CD4-positive, alpha-beta T cell (primary cell): Measurements from ENCODE around the gene FYN. TPM values are rescaled to one million over a fixed set of nuclear protein-coding genes. Genes with fewer than 3 reads are reported as not detected.

ENCODE experiments used
- ATAC-seq: fragments of 200-7000 bp; cut with Tn5 transposase; one replicate; pipeline ENCODE4 v1.10.0; 2022; ENCODE audit warnings: mild to moderate bottlenecking; ENCODE audit not compliant: poor library complexity
- CTCF ChIA-PET: fragments of 350-600 bp; sonication (Branson Sonifier 250); formaldehyde crosslinking; loops from one replicate; lab custom pipeline; 2021; ENCODE audit warnings: antibody characterized with exemption, inconsistent platforms; lab: Charles Lee
- POLR2A ChIA-PET: fragments of 350-600 bp; sonication (Branson Sonifier 250); formaldehyde crosslinking; loops from one replicate; lab custom pipeline; 2021; ENCODE audit warnings: antibody characterized with exemption, inconsistent platforms; lab: Charles Lee
- DNase-seq, 14 experiments: peaks; one replicate each; pipeline ENCODE4 v3.0.0-alpha.2; 2013 to 2020; ENCODE audit warnings: mixed read lengths in 2 of 14
- H3K27ac ChIP-seq, 2 donors: one replicate each; pipeline versions ENCODE4 v1.5.1 to v1.7.0; 2013; ENCODE audit warnings: low read length in 2 of 2, low read depth in 1 of 2, mild to moderate bottlenecking in 1 of 2
- H3K27me3 ChIP-seq, 2 experiments: 1 replicate in 1 of 2; 2 replicates in 1 of 2; pipeline versions ENCODE4 v1.6.1 to v1.7.0; 2013; ENCODE audit warnings: low read length in 2 of 2, control low read depth in 1 of 2, mild to moderate bottlenecking in 1 of 2, moderate library complexity in 1 of 2; ENCODE audit not compliant: insufficient read depth in 2 of 2, control insufficient read depth in 1 of 2
- H3K36me3 ChIP-seq: one replicate; pipeline ENCODE4 v1.6.1; 2013; ENCODE audit warnings: low read length, control low read depth; ENCODE audit not compliant: insufficient read depth
- H3K4me1 ChIP-seq: one replicate; pipeline ENCODE4 v1.6.1; 2013; ENCODE audit warnings: low read length, control low read depth; ENCODE audit not compliant: insufficient read depth
- H3K4me3 ChIP-seq: one replicate; pipeline ENCODE4 v1.5.1; 2013; ENCODE audit warnings: mild to moderate bottlenecking, low read length, moderate library complexity
- H3K9me3 ChIP-seq, 2 experiments: 1 replicate in 1 of 2; 2 replicates in 1 of 2; pipeline versions ENCODE4 v1.6.1 to v1.7.0; 2013; ENCODE audit warnings: low read length in 2 of 2, mild to moderate bottlenecking in 2 of 2, control low read depth in 1 of 2, moderate library complexity in 1 of 2; ENCODE audit not compliant: control insufficient read depth in 1 of 2, insufficient read depth in 1 of 2
- H3K27ac Mint-ChIP-seq: one replicate; pipeline ENCODE4 v1.8.0; 2020; ENCODE audit warnings: mixed read lengths
- H3K27me3 Mint-ChIP-seq: one replicate; pipeline ENCODE4 v1.8.0; 2021; ENCODE audit warnings: mixed read lengths
- H3K36me3 Mint-ChIP-seq: one replicate; pipeline ENCODE4 v1.8.0; 2021; ENCODE audit warnings: low read depth, mixed read lengths
- H3K4me1 Mint-ChIP-seq: one replicate; pipeline ENCODE4 v1.8.0; 2021; ENCODE audit warnings: low read depth, mixed read lengths
- H3K4me3 Mint-ChIP-seq: one replicate; pipeline ENCODE4 v1.8.0; 2020; ENCODE audit warnings: mild to moderate bottlenecking, mixed read lengths
- H3K9me3 Mint-ChIP-seq: one replicate; pipeline ENCODE4 v1.8.0; 2020; ENCODE audit warnings: mixed read lengths
- CTCF ChIP-seq: fragments of 200-600 bp; IDR thresholded peaks from one replicate; pipeline ENCODE4 v1.8.0; 2022; ENCODE audit warnings: antibody characterized with exemption, mild to moderate bottlenecking
- intact Hi-C, 2 experiments: fragments of 100-400 bp; cut with DNase I in 1 of 2; cut with micrococcal nuclease in 1 of 2; formaldehyde crosslinking; loops; one replicate each; pipeline versions ENCODE4 v1.15.1 to v1.9.0; 2023 to 2025; cut with DNase I, micrococcal nuclease
- total RNA-seq, 174 experiments: library from RNA in 2 of 174; stranded (reverse) in 2 of 174; gene quantifications; one replicate each; pipeline ENCODE4 v1.2.3 and lab custom pipeline; 2021 to 2026

Gene FYN
- total RNA-seq, 2 experiments from 2014 or later, result 419 TPM

GRCh38 chr6:111739257-111739696, 134.0 kb downstream of the FYN start:
- Mint-ChIP-seq H3K9me3 (peaks cover 5% of the 10 kb centered on the region), H3K36me3 (peaks cover 97% of the 10 kb centered on the region), H3K27me3 (no peaks in the 10 kb centered on the region), H3K27ac (peak overlapping the region; percentile 93), H3K4me1 (peaks cover 99% of the 10 kb centered on the region), H3K4me3 (peak overlapping the region; percentile 60)
- CTCF ChIA-PET, result no interaction called here
- Histone ChIP-seq H3K36me3 (peaks cover 56% of the 10 kb centered on the region), H3K4me1 (peaks cover 90% of the 10 kb centered on the region), H3K27me3 (no peaks in the 10 kb centered on the region), H3K4me3 (no peak overlapping the region), H3K27ac (peak overlapping the region; percentile 29 to 63), H3K9me3 (no peaks in the 10 kb centered on the region)
- no peak for TF ChIP-seq CTCF
- POLR2A ChIA-PET, result no interaction called here
- intact Hi-C loops, result no loop called here
- no peak for DNase-seq
- no peak for ATAC-seq

DNA sequence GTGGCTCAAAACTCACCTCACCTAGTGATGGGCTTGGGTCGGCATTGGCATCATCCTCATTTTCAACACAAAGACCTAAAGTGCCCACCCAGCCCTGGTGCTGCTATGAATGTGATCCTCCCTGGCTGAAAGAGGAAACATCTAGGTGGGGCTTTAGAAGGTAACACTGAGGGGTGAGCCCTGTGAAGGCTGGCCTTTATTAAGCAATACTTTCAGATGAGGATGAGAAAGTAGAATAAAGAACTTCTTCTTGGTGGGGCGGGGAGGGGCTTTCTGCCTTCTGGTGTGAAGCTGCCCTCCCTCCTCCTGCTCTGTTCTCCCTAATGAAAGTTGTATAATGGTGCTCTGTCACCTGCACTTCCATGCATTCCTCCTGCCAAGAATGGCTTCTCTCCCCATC, 134.6 kb downstream of the FYN start:
- DNase-seq (no peak), ATAC-seq (no peak)
- Histone ChIP-seq H3K9me3 (peaks cover 0 to 2% of the 10 kb centered on the region in 2 experiments), H3K36me3 (peaks cover 63% of the 10 kb centered on the region), H3K27ac (peak overlapping the region; percentile 29 to 63), H3K27me3 (no peaks in the 10 kb centered on the region), H3K4me1 (peaks cover 90% of the 10 kb centered on the region), H3K4me3 (no peak overlapping the region)
- peaks cover 97% of the 10 kb centered on the region for H3K36me3 Mint-ChIP-seq
- H3K27ac Mint-ChIP-seq, result peak overlapping the region; percentile 93
- H3K4me3 Mint-ChIP-seq, result peak overlapping the region; percentile 60
- peaks cover 96% of the 10 kb centered on the region for H3K4me1 Mint-ChIP-seq
- ChIA-PET CTCF (no interaction called here), POLR2A (interaction anchor here (1.0 kb wide), 1 partner anchor 21 kb away, joined by 3 read pairs; no protein-coding TSS in a partner anchor)
- intact Hi-C loops, result no loop called here
- H3K9me3 Mint-ChIP-seq, result peaks cover 6% of the 10 kb centered on the region
- TF ChIP-seq CTCF, result no peak
- H3K27me3 Mint-ChIP-seq, result no peaks in the 10 kb centered on the region

DNA sequence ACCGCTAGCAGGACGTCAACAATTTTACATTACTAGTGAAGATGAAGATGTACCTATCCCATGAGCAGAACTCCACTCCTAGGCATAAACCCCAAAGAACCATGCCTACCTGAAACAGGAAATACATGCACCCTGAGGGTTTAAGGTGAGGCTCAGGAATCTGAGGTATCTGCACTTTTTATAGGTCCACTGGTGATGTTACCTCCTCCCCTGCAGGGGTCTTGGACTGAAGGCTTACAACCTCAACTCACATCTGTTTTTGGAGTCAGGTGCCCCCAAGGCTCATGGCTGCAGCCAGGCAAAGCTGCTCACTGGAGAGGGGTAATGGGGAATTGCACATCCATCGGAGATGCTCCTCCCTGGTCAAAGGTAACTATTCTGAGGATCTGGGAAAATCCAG, 135.1 kb downstream of the FYN start:
- Histone ChIP-seq H3K9me3 (peaks cover 0 to 4% of the 10 kb centered on the region in 2 experiments), H3K27me3 (no peaks in the 10 kb centered on the region), H3K36me3 (peaks cover 67% of the 10 kb centered on the region), H3K4me1 (peaks cover 91% of the 10 kb centered on the region), H3K27ac (peak overlapping the region; percentile 24 to 63), H3K4me3 (no peak overlapping the region)
- peaks cover 8% of the 10 kb centered on the region for H3K9me3 Mint-ChIP-seq
- POLR2A ChIA-PET, result interaction anchor here (1.0 kb wide), 1 partner anchor 21 kb away, joined by 3 read pairs; no protein-coding TSS in a partner anchor
- H3K27ac Mint-ChIP-seq, result peak overlapping the region; percentile 93
- DNase-seq, result no peak
- no peak overlapping the region for H3K4me3 Mint-ChIP-seq
- intact Hi-C loops, result no loop called here
- H3K36me3 Mint-ChIP-seq, result peaks cover 97% of the 10 kb centered on the region
- ATAC-seq, result no peak
- no peaks in the 10 kb centered on the region for H3K27me3 Mint-ChIP-seq
- TF ChIP-seq CTCF, result no peak
- H3K4me1 Mint-ChIP-seq, result peaks cover 93% of the 10 kb centered on the region
- CTCF ChIA-PET, result no interaction called here
